ENCODE data around the gene NFIC.
A peak's percentile ranks its signal among the peaks of the same experiment; 100 is the strongest.

NFIC gene

DNA sequence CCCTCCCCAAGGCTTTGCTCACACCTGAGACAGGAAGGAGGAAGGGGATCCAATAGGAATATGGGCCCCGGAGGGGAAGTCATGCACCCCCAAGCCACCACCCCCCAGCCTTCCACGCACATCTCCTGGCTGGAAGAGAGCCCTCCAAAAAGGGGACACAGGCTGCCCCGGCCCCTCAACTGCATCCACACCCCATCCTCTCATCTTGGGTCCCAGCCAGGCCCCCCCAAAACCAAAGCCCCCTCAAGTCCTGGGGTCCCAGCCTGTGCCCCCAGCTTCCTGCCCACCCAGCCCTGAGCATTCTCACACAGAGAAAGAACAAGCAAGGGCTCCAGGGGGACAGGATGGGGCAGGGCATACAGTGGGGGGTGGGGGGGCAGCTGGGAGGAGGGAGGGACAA lies 101.8 kb downstream of the NFIC start:
- no peak for DNase-seq (ENCODE audit: low spot score)

DNA sequence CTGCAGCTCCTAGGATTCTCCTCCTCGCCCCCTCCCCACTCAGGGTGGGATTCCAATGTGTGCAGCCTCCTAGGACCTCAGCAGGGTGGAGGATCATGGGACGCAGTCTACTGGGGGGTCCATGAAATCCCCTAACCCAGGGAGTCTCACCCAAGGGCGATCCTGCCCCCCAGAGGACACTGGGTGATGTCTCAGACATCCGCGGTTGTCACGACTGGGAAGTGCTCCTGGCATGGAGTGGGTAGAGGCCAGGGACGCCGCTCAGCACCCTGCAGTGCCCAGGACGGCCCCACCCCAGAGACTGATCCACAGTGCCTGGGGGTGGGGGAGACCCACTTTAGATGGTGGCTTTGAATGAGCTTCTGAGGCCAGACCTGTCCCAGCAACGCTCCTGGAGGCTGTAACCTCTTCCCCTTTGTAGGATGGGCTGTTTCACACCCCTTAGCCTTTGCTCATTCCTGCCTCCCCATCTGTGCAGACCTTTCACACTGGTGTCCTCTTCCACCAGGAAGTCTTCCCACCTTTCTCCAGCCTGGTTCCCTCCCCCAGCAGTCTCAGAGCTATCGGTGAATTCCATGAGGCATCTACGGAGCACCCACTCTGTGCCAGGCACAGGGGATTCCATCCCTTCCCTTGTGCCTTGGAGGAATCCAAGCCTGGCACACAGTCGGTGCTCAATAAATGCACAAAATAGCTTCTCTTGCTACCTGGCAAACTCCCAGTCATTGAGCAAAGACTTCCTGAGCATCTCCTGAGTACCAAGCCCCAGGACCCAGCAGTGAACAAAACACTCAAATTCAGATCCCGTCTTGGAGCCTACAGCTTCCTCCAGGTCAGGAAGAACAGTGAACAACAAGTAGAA lies 103.5 kb downstream of the NFIC start:
- no peak for DNase-seq (ENCODE audit: low spot score)

DNA sequence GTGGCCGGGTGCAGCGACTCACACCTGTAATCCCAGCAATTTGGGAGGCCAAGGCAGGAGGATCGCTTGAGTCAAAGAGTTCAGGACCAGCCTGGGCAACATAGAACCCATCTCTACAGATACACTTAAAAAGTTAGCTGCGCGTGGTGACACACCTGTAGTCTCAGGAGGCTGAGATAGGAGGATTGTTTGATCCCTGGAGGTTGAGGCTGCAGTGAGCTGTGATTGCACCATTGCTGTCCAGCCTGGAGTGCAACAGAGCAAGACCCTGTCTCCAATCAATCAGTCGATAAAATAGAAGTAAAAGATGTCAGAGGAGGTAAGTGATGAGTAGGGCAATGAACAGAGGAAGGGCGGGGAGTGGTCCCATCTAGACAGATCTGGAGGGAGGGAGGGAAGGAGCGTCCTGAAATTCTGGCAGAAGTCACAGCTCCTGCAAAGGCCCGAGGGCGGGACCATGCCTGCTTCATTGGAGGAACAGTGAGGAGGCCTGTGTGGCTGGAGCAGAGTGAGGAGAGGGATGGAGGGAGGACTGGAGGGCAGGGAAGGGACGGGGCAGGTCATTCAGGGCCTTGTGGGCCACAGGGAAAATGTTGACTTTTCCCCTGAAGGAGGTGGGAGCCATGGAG lies 104.2 kb downstream of the NFIC start:
- no peak for DNase-seq (ENCODE audit: low spot score)

DNA sequence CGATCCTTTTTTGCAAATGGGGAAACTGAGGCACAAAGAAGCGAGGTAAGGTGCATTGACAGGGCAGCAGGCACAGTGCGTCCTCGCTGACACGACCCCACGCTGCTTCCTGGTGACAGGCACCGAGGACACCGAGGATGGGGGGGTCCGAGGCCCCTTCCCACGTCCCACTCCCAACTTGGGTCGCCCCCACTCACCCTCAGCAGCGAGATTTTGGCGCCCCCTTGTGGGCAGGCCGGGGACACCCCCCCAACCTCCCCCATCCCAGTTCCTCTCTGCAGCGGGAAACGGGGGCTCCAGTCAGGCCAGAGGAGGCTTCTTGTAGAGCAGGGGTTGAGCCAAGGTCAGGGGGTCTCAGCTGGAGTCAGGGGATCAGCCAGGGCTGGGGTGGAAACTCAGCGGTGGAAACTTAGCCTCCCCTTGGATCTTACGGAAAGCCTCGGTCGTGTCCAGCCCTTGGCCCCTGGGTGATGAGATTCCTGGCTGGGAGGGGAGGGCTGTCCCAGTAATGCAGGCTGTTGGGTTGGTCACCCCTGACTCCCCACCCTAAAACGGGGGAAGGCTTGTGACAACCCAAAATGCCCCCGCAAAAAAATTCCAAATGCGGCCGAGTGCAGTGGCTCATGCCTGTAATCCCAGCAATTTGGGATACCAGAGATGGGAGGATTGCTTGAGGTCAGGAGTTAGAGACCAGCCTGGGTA lies 105.7 kb downstream of the NFIC start:
- DNase-seq (ENCODE audit: low spot score), result peak; percentile 43

DNA sequence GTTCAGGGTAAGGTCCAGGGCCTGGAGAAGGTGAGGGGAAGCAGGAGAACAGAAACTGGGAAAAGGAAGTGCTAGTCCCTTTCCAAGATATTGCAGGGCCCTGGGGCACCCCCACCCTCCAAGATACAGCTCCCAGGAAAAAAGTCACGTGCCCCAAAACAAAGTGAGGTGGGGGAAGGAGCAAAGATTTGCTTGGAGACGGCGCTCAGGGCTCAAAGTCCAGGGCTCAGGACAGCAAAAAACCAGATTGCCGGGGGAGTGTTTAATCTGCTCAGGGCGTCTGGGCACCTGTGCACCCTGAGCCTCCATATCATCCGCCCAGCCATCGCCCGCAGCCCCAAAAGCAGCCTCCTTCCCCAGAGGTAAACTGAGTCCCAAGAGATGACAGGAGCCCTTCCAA lies 107.6 kb downstream of the NFIC start:
- DNase-seq (ENCODE audit: low spot score), result no peak

DNA sequence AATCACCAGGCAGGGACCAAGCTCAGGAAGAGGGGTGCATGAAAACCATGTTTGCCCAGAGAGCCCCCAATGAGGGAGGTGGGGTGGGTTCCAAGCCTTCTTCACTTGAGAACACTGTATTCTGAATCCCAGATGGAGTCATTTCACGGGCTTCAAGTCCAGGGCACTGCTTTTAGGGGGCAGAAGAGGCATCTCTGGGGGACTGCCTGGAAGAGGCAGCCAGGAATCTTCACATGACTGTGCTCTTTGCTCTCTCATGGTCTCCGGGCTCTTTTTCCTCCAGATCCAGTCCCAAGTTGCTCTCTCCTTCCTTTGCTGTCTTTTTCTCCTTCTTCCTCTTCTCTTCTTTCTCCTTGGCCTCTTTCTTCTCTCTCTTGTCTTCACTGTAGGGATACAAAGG lies 108.2 kb downstream of the NFIC start:
- no peak for DNase-seq (ENCODE audit: low spot score)

DNA sequence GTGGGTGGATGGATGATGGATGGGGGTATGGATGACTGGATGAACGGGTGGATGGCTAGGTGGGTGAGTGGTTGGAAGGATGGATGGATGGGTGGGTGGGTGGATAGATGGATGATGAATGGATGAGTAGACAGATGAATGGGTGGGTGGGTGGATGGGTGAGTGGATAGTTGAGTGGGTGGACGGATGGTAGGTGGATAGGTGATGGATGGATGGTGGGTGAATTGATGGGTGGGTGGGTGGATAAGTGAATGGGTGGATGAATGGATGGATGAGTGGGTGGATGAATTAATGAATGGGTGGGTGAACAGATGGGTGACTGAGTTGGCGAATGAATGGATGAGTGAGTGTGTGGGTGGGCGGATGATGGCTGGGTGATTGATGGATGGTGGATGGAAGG lies 109.1 kb downstream of the NFIC start:
- no peak for DNase-seq (ENCODE audit: low spot score)

DNA sequence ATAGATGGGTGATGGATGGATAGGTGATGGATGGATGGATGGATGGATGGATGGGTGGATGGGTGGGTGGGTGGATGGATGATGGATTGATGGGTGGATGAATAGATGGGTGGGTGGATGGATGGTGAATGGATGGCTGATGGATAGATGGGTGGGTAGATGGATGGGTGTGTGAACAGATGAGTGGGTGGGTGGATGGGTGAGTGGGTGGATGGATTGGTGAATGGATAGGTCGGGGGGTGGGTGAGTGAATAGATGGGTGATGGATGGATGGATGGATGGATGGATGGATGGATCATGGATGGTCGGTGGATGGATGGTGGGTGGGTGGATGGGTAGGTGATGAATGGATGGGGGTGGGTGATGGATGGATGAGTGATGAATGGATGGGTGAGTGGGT lies 110.4 kb downstream of the NFIC start:
- no peak for DNase-seq (ENCODE audit: low spot score)

DNA sequence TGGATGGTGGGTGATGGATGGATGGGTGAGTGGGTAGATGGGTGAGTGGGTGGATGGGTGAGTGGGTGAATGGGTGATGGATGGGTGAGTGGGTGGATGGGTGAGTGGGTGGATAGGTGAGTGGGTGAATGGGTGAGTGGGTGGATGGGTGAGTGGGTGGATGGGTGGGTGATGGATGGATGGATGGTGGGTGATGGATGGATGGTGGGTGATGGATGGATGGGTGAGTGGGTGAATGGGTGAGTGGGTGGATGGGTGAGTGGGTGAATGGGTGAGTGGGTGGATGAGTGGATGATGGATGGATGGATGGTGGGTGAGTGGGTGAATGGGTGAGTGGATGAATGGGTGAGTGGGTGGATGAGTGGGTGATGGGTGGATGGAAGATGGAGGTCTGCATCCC lies 111.1 kb downstream of the NFIC start:
- no peak for DNase-seq (ENCODE audit: low spot score)

DNA sequence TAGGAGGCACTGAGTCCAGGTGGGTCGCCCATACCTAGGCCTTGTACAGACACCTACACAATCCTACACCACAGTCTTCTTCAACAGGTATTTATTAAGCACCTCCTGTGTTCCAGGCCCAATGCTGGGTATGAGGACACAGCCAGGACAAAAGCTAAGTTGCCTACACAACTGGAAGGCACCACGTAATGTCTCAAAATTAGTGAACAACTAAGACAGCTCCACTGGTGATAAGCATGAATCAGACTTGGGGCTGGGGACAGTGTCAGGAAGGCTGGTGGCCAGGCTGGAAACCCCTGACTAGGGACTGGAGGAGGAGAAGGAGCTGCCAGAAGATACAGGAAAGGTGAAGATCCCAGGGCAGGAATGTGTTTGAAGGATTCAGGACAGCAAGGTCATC lies 111.6 kb downstream of the NFIC start:
- no peak for DNase-seq (ENCODE audit: low spot score)

DNA sequence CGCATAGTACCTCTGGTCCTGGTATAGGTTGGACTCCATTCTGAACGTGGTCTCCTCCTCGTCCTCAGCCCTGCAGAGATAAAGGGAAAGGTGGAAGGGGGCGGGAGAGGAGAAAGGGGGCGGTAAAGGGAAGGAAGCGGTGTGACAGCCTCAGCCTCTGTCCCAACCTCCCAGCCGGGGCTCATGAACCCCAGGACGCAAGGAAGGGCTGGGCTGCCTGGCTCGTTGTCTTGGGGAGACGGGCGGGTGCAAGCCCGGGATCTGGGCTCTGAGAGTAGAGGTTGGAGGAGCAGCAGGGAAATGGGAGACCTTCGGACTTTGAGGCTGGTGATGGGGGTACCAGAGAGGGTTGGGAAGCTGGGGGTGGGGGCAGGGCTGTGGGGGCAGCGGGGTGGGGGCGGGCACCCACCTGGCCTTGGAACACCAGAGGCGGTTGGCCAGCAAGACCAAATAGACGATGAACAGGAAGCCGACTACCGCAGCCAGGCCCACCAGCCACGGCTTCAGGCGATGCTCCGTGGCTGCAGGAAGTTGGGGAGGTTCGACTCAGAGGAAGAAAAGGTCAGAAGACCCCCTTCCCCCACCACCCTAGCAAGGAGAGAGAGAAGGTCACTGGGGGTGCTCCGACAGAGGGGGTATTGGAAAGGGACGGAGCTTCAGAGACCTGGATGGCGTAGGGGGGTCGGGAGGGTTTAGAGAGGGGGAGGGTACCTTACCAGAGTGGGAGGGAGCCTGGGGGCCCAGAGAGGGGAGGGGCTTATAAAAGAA lies 112.2 kb downstream of the NFIC start:
- peak; percentile 26 for DNase-seq (ENCODE audit: low spot score)

DNA sequence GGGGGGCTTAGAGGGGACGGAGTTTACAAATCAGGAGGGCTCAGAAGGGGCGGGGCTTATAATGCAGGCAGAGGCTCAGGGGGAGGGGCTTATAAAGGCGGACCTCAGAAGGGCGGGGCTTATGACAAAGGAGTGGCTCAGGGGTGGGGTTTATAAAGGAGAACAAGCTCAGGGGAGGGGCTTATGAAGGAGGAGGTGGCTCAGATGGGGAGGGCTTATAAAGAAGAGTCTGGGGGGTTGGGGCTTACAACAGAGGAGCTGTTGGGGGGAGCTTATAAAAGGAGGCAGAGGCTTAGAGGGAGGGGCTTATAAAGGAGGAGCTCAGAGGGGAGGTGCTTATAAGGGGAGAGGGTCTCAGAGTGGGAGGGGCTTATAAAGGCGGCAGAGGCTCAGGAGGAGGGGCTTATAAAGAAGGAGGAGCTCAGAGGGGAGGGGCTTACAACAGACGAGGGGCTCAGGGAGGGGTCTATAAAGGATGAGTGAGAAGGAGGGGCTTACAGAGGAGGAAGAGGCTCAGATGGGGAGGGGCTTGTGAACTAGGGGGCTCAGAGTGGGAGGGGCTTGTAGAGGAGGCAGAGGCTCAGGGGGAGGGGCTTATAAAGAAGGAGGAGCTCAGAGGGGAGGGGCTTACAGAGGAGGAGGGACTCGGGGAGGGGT lies 112.9 kb downstream of the NFIC start:
- DNase-seq (ENCODE audit: low spot score), result peak; percentile 84

DNA sequence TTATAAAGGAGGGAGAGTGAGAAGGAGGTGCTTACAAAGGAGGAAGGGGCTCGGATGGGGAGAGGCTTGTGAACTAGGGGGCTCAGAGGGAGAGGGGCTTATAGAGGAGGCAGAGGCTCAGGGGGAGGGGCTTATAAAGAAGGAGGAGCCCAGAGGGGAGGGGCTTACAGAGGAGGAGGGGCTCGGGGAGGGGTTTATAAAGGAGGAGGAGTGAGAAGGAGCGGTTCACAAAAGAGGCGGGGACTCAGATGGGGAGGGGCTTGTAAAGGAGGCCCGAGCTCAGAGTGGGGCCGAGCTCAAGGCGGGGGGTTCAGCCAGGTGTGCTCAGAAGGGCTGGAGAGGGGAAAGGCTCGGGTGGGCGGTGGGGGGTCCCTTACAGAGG lies 113.4 kb downstream of the NFIC start:
- DNase-seq (ENCODE audit: low spot score), result peak; percentile 61

DNA sequence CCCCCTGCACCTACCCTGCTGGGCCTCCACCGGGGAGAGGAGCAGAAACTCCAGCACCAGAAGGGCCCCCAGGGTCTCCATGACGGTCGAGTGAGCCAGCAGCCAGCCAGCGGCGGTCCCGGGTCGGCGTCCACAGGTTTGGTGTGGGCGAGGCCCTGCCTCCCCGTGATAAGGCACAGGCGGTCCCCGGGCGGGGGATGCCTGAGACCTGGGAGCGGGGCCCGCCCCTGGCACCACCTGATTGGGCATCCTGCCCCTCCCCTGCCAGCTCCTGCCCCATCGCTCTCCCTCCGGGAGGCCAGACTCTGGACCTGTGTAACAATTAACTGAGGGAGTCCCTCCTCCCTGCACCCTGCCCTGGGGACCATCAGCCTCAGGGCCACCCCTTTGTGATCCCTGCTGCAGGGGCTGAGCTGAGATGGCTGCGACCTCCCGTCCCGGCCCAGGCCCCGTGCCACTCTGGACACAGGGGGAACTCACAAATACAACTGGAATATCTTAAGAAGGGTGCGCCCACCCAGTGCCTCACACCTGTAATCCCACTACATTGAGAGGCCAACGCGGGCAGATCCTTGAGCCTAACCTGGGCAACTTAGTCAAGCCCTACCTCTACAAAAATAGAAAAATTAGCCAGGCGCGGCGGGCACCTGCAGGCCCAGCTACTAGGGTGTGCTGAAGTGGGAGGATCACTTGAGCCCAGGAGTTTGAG lies 114.2 kb downstream of the NFIC start, which contains the start of gene SMIM24:
SMIM24 (minus strand) TSS at position 143 of the 709 bp plus-strand sequence; CDS start at position 81, 62 bp downstream.
- DNase-seq (ENCODE audit: low spot score), result peak; percentile 41

DNA sequence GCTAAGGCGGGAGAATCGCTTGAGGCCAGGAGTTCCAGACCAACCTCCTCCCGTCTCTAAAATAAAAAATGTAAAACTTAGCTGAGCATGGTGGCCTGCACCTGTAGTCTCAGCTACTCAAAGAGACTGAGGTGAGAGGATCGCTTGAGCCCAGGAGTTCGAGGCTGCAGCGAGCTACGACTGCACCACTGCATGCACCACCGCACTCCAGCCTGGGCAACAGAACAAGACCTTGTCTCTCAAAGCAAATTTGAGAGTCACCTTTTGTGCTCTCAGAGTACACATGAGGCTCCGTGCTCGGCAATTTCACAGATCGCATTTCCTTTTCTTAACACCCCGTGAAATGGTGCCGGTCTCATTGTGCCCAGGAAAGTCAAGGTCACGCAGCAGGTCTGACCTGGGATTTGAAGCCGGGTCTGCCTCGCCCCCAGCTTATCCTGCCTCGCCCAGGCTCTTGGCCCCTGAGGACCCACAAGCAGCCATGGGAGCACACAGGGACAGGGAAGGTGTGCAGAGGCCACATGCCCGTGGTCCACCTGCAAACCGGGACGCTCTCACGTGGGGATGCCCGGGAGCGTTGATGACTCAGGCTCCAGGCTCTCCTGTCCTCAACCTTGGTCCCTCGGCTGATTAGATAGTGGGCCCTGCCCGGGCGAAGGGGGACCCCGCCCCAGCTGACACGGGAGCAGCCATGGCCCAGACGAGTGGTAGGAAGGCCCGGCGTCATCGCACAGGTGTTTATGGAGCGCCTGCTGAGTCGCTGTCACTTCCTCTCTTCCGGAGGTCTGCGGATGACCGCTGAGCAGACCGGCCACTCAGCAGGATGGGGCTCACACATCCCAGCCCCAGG lies 115.1 kb downstream of the NFIC start:
- DNase-seq (ENCODE audit: low spot score), result no peak

DNA sequence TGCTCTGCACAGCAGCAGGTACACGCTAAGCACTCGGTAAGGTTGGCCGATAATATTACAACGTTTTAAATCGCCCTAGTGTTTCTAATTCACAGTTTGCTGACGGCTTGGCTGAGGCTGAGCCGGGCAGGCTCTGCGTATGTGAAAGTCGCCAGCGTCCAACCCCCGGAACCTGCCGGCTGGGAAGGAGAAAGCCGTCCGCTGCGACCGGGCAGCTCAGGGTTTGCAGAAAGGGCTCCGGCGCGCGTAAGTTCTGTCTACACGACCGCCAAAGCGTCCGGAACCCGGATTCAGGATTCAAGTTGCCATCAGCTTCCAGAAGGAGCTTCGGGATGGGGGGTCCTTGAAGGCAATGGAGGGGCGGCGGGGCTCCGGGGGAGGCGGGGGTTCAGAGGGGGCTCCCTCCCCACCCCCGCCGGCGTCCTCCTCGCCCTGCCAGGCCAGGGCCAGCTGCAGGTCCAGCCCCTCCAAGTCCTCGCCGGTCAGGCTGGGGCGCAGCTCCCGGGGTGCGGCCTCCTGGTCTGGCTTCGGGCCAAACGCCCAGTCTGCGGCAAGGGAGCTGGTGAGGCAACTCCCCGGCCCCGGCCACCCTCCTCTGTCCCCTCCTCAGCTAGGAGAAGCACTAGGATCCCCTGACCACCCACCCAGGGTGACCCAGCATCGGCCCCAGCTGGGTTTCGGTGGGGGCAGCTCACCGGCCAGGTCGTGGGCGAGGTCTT lies 116.3 kb downstream of the NFIC start:
- DNase-seq (ENCODE audit: low spot score), result no peak

DNA sequence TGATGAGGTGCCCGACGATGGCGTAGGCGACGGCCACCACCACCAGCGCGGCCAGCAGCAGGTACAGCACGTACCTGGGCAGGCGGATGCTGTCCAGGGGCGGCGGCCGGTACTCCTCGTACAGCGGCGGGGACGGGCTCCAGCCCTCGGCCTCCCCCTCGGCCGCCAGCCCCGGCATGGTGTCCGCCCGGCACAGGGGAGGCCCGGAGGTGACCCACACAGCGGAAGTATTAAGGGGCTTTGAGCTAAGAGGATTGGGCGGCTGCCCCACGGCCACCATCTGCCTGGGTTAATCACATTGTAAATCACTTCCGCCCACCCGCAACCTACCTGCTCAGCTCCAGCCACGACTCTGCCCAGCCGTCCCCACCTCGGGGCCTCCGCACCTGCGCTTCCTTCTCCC lies 116.8 kb downstream of the NFIC start, which contains the start of gene SMIM44:
SMIM44 (minus strand) TSS at position 216 of the 403 bp plus-strand sequence; CDS start at position 178, 38 bp downstream.
- no peak for DNase-seq (ENCODE audit: low spot score)

DNA sequence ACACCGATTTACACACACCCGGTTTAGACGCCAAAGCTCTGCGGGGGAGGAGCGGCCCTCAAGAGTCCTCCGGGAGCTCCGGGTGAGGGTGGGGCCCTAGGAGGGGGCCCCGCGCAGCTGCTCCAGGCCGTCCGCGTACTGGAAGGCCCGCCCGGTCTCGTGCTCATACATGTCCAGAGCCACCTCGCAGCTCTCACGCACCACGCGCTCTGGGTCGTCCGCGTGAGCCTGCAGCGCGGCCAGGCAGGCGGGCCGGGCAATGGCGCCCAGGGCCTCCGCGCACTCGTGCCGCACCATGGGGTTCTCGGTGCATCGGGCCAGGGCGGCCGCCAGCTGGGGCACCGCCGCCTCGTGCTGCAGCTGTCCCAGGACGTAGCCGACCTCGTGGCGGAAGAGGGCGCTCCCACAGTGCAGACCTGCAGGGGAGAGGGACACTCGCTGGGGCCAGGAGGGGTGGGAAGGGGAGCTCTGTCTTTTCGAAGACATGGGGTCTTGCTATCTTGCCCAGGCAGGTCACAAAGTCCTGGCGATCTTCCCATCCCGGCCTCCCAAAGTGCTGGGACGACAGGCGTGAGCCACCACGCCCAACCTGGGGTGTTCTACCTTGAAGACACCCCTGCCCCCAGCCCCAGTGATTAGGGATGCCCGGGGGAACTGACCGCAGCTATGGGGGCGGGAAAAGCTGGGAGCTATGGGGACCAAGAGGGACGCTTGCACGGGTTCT lies 125.2 kb downstream of the NFIC start:
- no peak for DNase-seq (ENCODE audit: low spot score)
